Measurements from ENCODE around the gene NCR3LG1.

DNA sequence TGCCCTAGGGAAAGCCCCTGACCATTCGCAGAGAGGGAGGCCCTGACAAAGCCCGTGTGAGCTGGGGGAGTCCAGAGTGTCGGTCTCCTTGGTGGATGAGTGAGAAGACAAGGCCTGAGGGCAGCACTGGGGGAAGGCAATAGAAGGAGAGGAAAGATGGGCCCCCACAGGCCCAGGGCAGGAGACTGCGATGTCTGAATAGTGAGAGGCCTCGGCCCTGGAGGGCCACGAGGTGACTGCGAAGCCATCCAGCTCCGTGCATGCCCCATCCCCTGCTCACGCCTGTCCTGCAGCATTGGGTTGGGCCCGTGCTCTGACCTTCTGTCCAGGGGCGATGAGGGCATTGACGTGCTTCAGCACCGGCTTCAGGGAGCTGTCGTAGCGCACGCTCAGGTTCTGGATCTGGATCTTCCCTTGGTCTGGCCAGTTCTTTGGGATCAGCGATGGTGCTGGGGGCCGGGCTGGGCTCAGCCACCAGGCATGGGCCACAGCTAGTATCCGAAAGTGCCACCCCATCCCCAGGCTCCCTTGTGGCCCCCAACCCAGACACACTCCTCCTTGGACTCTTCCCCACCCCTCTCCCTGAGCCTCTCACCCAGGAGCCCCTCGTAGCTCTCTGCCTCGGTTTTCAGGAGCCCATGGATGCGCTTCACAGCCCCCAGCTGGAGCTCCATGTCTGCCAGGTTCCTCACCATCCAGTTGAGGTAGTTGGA is 45.2 kb downstream of the NCR3LG1 start:
- TF ChIP-seq EZH2 (IDR thresholded peaks at IDR 0.05; ENCODE audit: insufficient read depth, poor library complexity, severe bottlenecking) (no peak), EZH2phosphoT487 (IDR thresholded peaks at IDR 0.05; ENCODE audit: insufficient read depth, low read depth) (no peak)

Data from GM23248 (cell line).